ENCODE measurements around the gene CNTNAP2.

Gene CNTNAP2

GRCh38 chr7:147062897-147063296 is 946.3 kb downstream of the CNTNAP2 start:
- H3K9me3 ChIP-seq = no peaks in the 10 kb centered on the region
- DNase-seq = no peak
- no peaks in the 10 kb centered on the region for H3K27me3 ChIP-seq
- H3K4me1 ChIP-seq = no peaks in the 10 kb centered on the region
- no peak overlapping the region for H3K4me3 ChIP-seq (ENCODE audit: low read depth, low read length)
- H3K36me3 ChIP-seq = no peaks in the 10 kb centered on the region
- no peak for TF ChIP-seq CTCF (IDR thresholded peaks at IDR 0.05; ENCODE audit: low read depth, low read length)

- H3K27me3 ChIP-seq = no peaks in the 10 kb centered on the region
- H3K4me3 ChIP-seq (ENCODE audit: low read depth, low read length) = no peak overlapping the region
- DNase-seq = no peak
- H3K4me1 ChIP-seq = no peaks in the 10 kb centered on the region
- no peaks in the 10 kb centered on the region for H3K9me3 ChIP-seq
- no peak for TF ChIP-seq CTCF (IDR thresholded peaks at IDR 0.05; ENCODE audit: low read depth, low read length)
- H3K36me3 ChIP-seq = no peaks in the 10 kb centered on the region
Observed at GRCh38 chr7:147068842-147069241, 952.2 kb downstream of the CNTNAP2 start.

GRCh38 chr7:147069771-147070170 is 953.2 kb downstream of the CNTNAP2 start:
- no peaks in the 10 kb centered on the region for H3K36me3 ChIP-seq
- TF ChIP-seq CTCF (IDR thresholded peaks at IDR 0.05; ENCODE audit: low read depth, low read length) = no peak

GRCh38 chr7:147070886-147071285 is 954.3 kb downstream of the CNTNAP2 start:
- Histone ChIP-seq H3K4me3 (ENCODE audit: low read depth, low read length) (no peak overlapping the region), H3K27me3 (no peaks in the 10 kb centered on the region), H3K36me3 (no peaks in the 10 kb centered on the region), H3K9me3 (no peaks in the 10 kb centered on the region), H3K4me1 (no peaks in the 10 kb centered on the region)
- TF ChIP-seq CTCF (IDR thresholded peaks at IDR 0.05; ENCODE audit: low read depth, low read length) = no peak
- DNase-seq = no peak

More at GRCh38 chr7:147069771-147070170, 953.2 kb downstream of the CNTNAP2 start:
- H3K4me3 ChIP-seq (ENCODE audit: low read depth, low read length) = no peak overlapping the region
- H3K27me3 ChIP-seq = no peaks in the 10 kb centered on the region
- DNase-seq = no peak
- H3K9me3 ChIP-seq = no peaks in the 10 kb centered on the region
- no peaks in the 10 kb centered on the region for H3K4me1 ChIP-seq

- TF ChIP-seq CTCF (IDR thresholded peaks at IDR 0.05; ENCODE audit: low read depth, low read length) = no peak
Observed at GRCh38 chr7:147071536-147071935, 954.9 kb downstream of the CNTNAP2 start.

GRCh38 chr7:147078312-147078711 is 961.7 kb downstream of the CNTNAP2 start:
- Histone ChIP-seq H3K27me3 (no peaks in the 10 kb centered on the region), H3K4me1 (no peaks in the 10 kb centered on the region), H3K4me3 (ENCODE audit: low read depth, low read length) (no peak overlapping the region), H3K9me3 (no peaks in the 10 kb centered on the region), H3K36me3 (no peaks in the 10 kb centered on the region)
- no peak for TF ChIP-seq CTCF (IDR thresholded peaks at IDR 0.05; ENCODE audit: low read depth, low read length)
- no peak for DNase-seq

More at GRCh38 chr7:147071536-147071935, 954.9 kb downstream of the CNTNAP2 start:
- Histone ChIP-seq H3K9me3 (no peaks in the 10 kb centered on the region), H3K4me1 (no peaks in the 10 kb centered on the region), H3K27me3 (no peaks in the 10 kb centered on the region), H3K36me3 (no peaks in the 10 kb centered on the region), H3K4me3 (ENCODE audit: low read depth, low read length) (no peak overlapping the region)
- DNase-seq = no peak
